HepG2 (cell line): ENCODE data around the gene PKNOX2. TPM values are rescaled to one million over a fixed set of nuclear protein-coding genes. Genes with fewer than 3 reads are reported as not detected.

Source experiments
- ATAC-seq: fragments of 200-7000 bp; cut with Tn5 transposase; 3 replicates; pipeline ENCODE4 v1.9.1; 2020; ENCODE audit warnings: mild to moderate bottlenecking, moderate library complexity
- BruUV-seq: library from RNA; stranded (reverse); fragments of 400-500 nt; replicated peaks from 2 replicates; lab custom pipeline; 2021; lab: Mats Ljungman, UMichigan
- CTCF ChIA-PET: fragments of 300-600 bp; formaldehyde crosslinking; extraction: SDS; loops from one replicate; lab custom pipeline; 2021; ENCODE audit warnings: low total read pairs, inconsistent platforms, low intra/inter-chr PET ratio; lab: Yijun Ruan, JAX
- POLR2A ChIA-PET: fragments of 350-600 bp; sonication (Branson Sonifier 250); formaldehyde crosslinking; loops from one replicate; lab custom pipeline; 2020; ENCODE audit warnings: antibody characterized with exemption, inconsistent platforms; lab: Yijun Ruan, JAX
- DNase-seq: peaks from one replicate; pipeline ENCODE4 v3.0.0-alpha.2; 2015; ENCODE audit warnings: low spot score
- FAIRE-seq: peaks from 3 replicates; lab custom pipeline; 2011; peaks lifted over from hg19 to GRCh38; lab: Jason Lieb, UNC
- H2AFZ ChIP-seq: one replicate; pipeline ENCODE4 v1.6.1; 2011; ENCODE audit warnings: low read length, inconsistent platforms
- H3K27ac ChIP-seq: fragments of 300-600 bp; 3 replicates; pipeline ENCODE4 v1.8.0; 2011; ENCODE audit warnings: mixed run types, mild to moderate bottlenecking, mixed read lengths, low read length, inconsistent platforms; ENCODE audit not compliant: insufficient read depth; ENCODE audit errors: extremely low read length
- H3K27me3 ChIP-seq, 2 experiments: fragments of 200-600 bp in 1 of 2; 2 replicates in 1 of 2; 3 replicates in 1 of 2; pipeline versions ENCODE4 v1.6.0 to v1.8.0; 2011; ENCODE audit warnings: low read length in 2 of 2, mild to moderate bottlenecking in 2 of 2, moderate library complexity in 2 of 2, inconsistent platforms in 1 of 2; ENCODE audit not compliant: insufficient read depth in 2 of 2, control insufficient read depth in 1 of 2
- H3K36me3 ChIP-seq, 2 experiments: fragments of 200-600 bp in 1 of 2; replicated peaks in 1 of 2; 2 replicates in 1 of 2; 3 replicates in 1 of 2; pipeline versions ENCODE4 v1.5.1 to v1.8.0; 2011; ENCODE audit warnings: low read length in 2 of 2, inconsistent platforms in 1 of 2; ENCODE audit not compliant: insufficient read depth in 2 of 2, control insufficient read depth in 1 of 2
- H3K4me1 ChIP-seq: 2 replicates; pipeline ENCODE4 v1.5.1; 2012; ENCODE audit warnings: low read length, inconsistent platforms; ENCODE audit not compliant: insufficient read depth
- H3K4me2 ChIP-seq: 2 replicates; pipeline ENCODE4 v1.6.0; 2011; ENCODE audit warnings: low read depth, low read length, inconsistent platforms
- H3K4me3 ChIP-seq, 3 experiments: fragments of 200-600 bp in 1 of 3; sonication (generic), shearing (Covaris generic) in 1 of 3; replicated peaks in 1 of 3; 2 replicates each; pipeline ENCODE4 v1.5.1; 2011 to 2016; ENCODE audit warnings: low read length in 3 of 3, inconsistent platforms in 2 of 3, low read depth in 2 of 3, mild to moderate bottlenecking in 2 of 3, control low read depth in 1 of 3, mixed read lengths in 1 of 3; ENCODE audit not compliant: insufficient read depth in 1 of 3
- H3K79me2 ChIP-seq: one replicate; pipeline ENCODE4 v1.6.1; 2011; ENCODE audit warnings: low read length, inconsistent platforms; ENCODE audit not compliant: insufficient read depth
- H3K9ac ChIP-seq: 2 replicates; pipeline ENCODE4 v1.6.0; 2011; ENCODE audit warnings: mild to moderate bottlenecking, low read depth, low read length, inconsistent platforms; ENCODE audit not compliant: insufficient read depth
- H3K9me3 ChIP-seq: 2 replicates; pipeline ENCODE4 v1.5.1; 2012; ENCODE audit warnings: mild to moderate bottlenecking, low read length
- H4K20me1 ChIP-seq: 2 replicates; pipeline ENCODE4 v1.6.0; 2011; ENCODE audit warnings: inconsistent platforms, mild to moderate bottlenecking, low read length, moderate library complexity; ENCODE audit not compliant: insufficient read depth
- DZIP1 ChIP-seq: sonication (generic); formaldehyde crosslinking; IDR thresholded peaks from 2 replicates; pipeline ENCODE4 v1.5.0; 2020; ENCODE audit warnings: mild to moderate bottlenecking, missing genetic modification reagents
- NFRKB ChIP-seq: fragments of 450-650 bp; IDR thresholded peaks from 2 replicates; pipeline ENCODE4 v1.6.1; 2017
- RFXANK ChIP-seq: IDR thresholded peaks from 2 replicates; pipeline ENCODE4 v1.6.1; 2016
- SNAI1 ChIP-seq: sonication (generic); formaldehyde crosslinking; IDR thresholded peaks from 2 replicates; pipeline ENCODE4 v1.5.0; 2020; ENCODE audit warnings: mild to moderate bottlenecking, missing genetic modification reagents, borderline replicate concordance
- SRSF4 ChIP-seq: fragments of 200-400 bp; formaldehyde crosslinking; IDR thresholded peaks from one replicate; pipeline ENCODE4 v1.6.1; 2018; ENCODE audit warnings: mild to moderate bottlenecking, low read depth, low read length, moderate library complexity; ENCODE audit not compliant: poor library complexity, severe bottlenecking
- ZKSCAN8 ChIP-seq: IDR thresholded peaks from 2 replicates; pipeline ENCODE4 v1.6.1; 2016; ENCODE audit warnings: borderline replicate concordance, missing genetic modification reagents, missing compliant biosample characterization
- ZNF383 ChIP-seq: sonication (generic); formaldehyde crosslinking; IDR thresholded peaks from 2 replicates; pipeline ENCODE4 v1.4.0; 2020; ENCODE audit warnings: missing genetic modification reagents, mild to moderate bottlenecking, borderline replicate concordance
- ZNF431 ChIP-seq: sonication (generic); formaldehyde crosslinking; IDR thresholded peaks from 2 replicates; pipeline ENCODE4 v1.9.0; 2022; ENCODE audit warnings: missing genetic modification reagents, low read depth, mild to moderate bottlenecking, borderline replicate concordance
- WGBS: methylation state at CpG from one replicate; pipeline ENCODE4 v1.1.6; 2017; ENCODE audit warnings: low lambda C conversion rate; 5-methylcytosine and 5-hydroxymethylcytosine counted together
- in situ Hi-C: cut with HindIII; loops from 2 replicates; pipeline ENCODE4 v1.10.0; 2017; ENCODE audit warnings: low pct_unique_long_range_greater_than_20kb; ENCODE audit not compliant: extremely low pct_ligation_motif_present
- intact Hi-C: fragments of 100-400 bp; cut with micrococcal nuclease; formaldehyde crosslinking; loops from one replicate; pipeline ENCODE4 v1.10.0; 2022; ENCODE audit not compliant: unreplicated experiment
- polyA plus RNA-seq, 8 experiments: library from polyadenylated mRNA; depleted of rRNA in 3 of 8; stranded (reverse) in 7 of 8; unstranded in 1 of 8; fragments of >200 nt; fragmentation: Illumina TruSeq in 4 of 8; extraction: Trizol in 4 of 8; gene quantifications; 2 replicates each; pipeline versions ENCODE4 v1.2.1 to v1.2.3, GENCODE V29; 2011 to 2016; ENCODE audit warnings: low read depth in 4 of 8, missing spikeins in 1 of 8, mixed read lengths in 1 of 8; ENCODE audit not compliant: insufficient read depth in 1 of 8
- total RNA-seq, 5 experiments: library from RNA; depleted of rRNA; stranded (reverse); fragments of >200 nt; fragmentation: Illumina TruSeq; extraction: Trizol; gene quantifications; 2 replicates each; pipeline ENCODE4 v1.2.3, GENCODE V29; 2016; ENCODE audit warnings: low read depth in 1 of 5

The PKNOX2 gene
- total and polyA plus RNA-seq, 2 of the 13 experiments (the other 11 are each of a cell fraction or from before 2014, with no cell fraction given), result not detected

- no peak for DNase-seq
- no peak for FAIRE-seq
- intact Hi-C loops, result no loop called here
- Histone ChIP-seq H3K4me1 (no peaks in the 10 kb centered on the region), H3K79me2 (no peaks in the 10 kb centered on the region), H2AFZ (no peak overlapping the region), H4K20me1 (no peaks in the 10 kb centered on the region), H3K27ac (no peak overlapping the region), H3K4me3 (no peak overlapping the region), H3K9me3 (no peaks in the 10 kb centered on the region), H3K4me2 (no peak overlapping the region), H3K27me3 (peaks cover 4 to 27% of the 10 kb centered on the region in 2 experiments; a peak in 3 of 5 replicates), H3K36me3 (no peaks in the 10 kb centered on the region), H3K9ac (no peak overlapping the region)
- no peak for TF ChIP-seq NFRKB
- no peak for TF ChIP-seq RFXANK
- TF ChIP-seq SNAI1, result no peak
- TF ChIP-seq ZKSCAN8 (CRISPR knock-in tag), result no peak
- no peak for TF ChIP-seq ZNF383 (CRISPR knock-in tag)
- ChIA-PET CTCF (no interaction called here), POLR2A (no interaction called here)
- no peak for ATAC-seq
- BruUV-seq, result no TSS peak
- WGBS, result 6% methylated on average over 12 of the region's 14 CpGs
- in situ Hi-C loops, result no loop called here
Measured at GRCh38 chr11:125253795-125254525, 89.4 kb downstream of the PKNOX2 start.

GRCh38 chr11:125256541-125257189 is 92.1 kb downstream of the PKNOX2 start:
- Histone ChIP-seq H3K4me2 (no peak overlapping the region), H3K4me1 (peaks cover 9% of the 10 kb centered on the region), H3K4me3 (no peak overlapping the region), H3K27ac (no peak overlapping the region), H3K27me3 (peaks cover 4 to 29% of the 10 kb centered on the region in 2 experiments; a peak in 3 of 5 replicates), H3K79me2 (no peaks in the 10 kb centered on the region), H3K9me3 (no peaks in the 10 kb centered on the region), H3K36me3 (no peaks in the 10 kb centered on the region), H3K9ac (no peak overlapping the region), H4K20me1 (no peaks in the 10 kb centered on the region), H2AFZ (no peak overlapping the region)
- FAIRE-seq, result no peak
- in situ Hi-C loops, result no loop called here
- no TSS peak for BruUV-seq
- 39% methylated on average over 6 of the region's 6 CpGs for WGBS
- intact Hi-C loops, result no loop called here
- CTCF ChIA-PET, result no interaction called here
- POLR2A ChIA-PET, result no interaction called here
- no peak for DNase-seq
- no peak for ATAC-seq
- no peak for TF ChIP-seq SRSF4
- no peak for TF ChIP-seq DZIP1 (CRISPR knock-in tag)
- TF ChIP-seq ZNF431 (CRISPR knock-in tag), result no peak
